ENCODE data around the gene FLNB. TPM values are rescaled to one million over a fixed set of nuclear protein-coding genes. Genes with fewer than 3 reads are reported as not detected.

FLNB gene
- polyA plus RNA-seq, 1 of the 3 experiments (the other 2 are of a cell fraction), result 127 TPM

DNA sequence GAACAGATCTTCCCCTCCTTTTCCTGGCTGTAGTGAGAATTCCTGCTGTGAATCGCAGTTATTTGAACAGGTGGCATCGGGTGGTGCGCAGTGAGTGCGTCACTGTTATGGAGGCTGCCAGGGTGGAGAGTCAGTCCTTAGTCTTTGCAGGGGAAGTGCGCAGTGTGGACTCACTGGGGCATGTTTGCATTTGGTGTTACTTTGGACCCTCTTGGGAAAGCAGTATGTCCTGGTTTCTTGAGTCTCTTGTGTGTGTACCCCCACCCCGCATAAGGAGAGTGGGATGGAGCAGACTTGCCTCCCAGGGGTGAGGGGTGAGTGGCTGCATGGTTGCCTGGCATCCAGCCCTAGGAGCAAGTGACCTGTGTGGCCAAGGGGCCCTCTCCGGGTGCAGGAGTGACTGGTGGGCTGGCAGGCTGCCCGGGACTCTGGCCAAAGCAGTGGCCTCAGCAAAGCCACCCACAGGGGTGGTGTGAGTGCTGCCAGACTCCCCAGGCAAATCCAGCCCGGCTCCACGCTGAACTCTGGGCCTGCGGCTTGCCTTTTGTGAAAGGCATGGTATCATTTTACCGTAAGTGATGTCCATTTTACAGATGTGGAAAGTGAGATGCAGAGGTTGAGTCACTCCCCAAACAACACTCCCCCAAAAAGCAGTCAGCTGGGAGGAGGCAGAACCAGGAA lies 156.1 kb downstream of the FLNB start (continued):
- TF ChIP-seq, protein P1, sequence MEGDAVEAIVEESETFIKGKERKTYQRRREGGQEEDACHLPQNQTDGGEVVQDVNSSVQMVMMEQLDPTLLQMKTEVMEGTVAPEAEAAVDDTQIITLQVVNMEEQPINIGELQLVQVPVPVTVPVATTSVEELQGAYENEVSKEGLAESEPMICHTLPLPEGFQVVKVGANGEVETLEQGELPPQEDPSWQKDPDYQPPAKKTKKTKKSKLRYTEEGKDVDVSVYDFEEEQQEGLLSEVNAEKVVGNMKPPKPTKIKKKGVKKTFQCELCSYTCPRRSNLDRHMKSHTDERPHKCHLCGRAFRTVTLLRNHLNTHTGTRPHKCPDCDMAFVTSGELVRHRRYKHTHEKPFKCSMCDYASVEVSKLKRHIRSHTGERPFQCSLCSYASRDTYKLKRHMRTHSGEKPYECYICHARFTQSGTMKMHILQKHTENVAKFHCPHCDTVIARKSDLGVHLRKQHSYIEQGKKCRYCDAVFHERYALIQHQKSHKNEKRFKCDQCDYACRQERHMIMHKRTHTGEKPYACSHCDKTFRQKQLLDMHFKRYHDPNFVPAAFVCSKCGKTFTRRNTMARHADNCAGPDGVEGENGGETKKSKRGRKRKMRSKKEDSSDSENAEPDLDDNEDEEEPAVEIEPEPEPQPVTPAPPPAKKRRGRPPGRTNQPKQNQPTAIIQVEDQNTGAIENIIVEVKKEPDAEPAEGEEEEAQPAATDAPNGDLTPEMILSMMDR (IDR thresholded peaks at IDR 0.05), result no peak
- TF ChIP-seq RFX5 (IDR thresholded peaks at IDR 0.05; ENCODE audit: low read length), result no peak
- no peak for TF ChIP-seq GATA2 (CRISPR knock-in tag; IDR thresholded peaks at IDR 0.05)
- TF ChIP-seq, protein P2, sequence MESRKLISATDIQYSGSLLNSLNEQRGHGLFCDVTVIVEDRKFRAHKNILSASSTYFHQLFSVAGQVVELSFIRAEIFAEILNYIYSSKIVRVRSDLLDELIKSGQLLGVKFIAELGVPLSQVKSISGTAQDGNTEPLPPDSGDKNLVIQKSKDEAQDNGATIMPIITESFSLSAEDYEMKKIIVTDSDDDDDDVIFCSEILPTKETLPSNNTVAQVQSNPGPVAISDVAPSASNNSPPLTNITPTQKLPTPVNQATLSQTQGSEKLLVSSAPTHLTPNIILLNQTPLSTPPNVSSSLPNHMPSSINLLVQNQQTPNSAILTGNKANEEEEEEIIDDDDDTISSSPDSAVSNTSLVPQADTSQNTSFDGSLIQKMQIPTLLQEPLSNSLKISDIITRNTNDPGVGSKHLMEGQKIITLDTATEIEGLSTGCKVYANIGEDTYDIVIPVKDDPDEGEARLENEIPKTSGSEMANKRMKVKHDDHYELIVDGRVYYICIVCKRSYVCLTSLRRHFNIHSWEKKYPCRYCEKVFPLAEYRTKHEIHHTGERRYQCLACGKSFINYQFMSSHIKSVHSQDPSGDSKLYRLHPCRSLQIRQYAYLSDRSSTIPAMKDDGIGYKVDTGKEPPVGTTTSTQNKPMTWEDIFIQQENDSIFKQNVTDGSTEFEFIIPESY (IDR thresholded peaks at IDR 0.05; ENCODE audit: borderline replicate concordance, low read depth), result no peak
- peak; percentile 64; the same call in 1 of the 2 replicates for TF ChIP-seq MXI1 (IDR thresholded peaks at IDR 0.05; ENCODE audit: low read depth, low read length)
- TF ChIP-seq GABPA (IDR thresholded peaks at IDR 0.05; ENCODE audit: low read depth), result no peak
- TF ChIP-seq NFIC (IDR thresholded peaks at IDR 0.05; ENCODE audit: borderline replicate concordance), result peak; percentile 93
- TF ChIP-seq JUND (IDR thresholded peaks at IDR 0.05), result no peak
- TF ChIP-seq PBX3 (IDR thresholded peaks at IDR 0.05), result no peak

DNA sequence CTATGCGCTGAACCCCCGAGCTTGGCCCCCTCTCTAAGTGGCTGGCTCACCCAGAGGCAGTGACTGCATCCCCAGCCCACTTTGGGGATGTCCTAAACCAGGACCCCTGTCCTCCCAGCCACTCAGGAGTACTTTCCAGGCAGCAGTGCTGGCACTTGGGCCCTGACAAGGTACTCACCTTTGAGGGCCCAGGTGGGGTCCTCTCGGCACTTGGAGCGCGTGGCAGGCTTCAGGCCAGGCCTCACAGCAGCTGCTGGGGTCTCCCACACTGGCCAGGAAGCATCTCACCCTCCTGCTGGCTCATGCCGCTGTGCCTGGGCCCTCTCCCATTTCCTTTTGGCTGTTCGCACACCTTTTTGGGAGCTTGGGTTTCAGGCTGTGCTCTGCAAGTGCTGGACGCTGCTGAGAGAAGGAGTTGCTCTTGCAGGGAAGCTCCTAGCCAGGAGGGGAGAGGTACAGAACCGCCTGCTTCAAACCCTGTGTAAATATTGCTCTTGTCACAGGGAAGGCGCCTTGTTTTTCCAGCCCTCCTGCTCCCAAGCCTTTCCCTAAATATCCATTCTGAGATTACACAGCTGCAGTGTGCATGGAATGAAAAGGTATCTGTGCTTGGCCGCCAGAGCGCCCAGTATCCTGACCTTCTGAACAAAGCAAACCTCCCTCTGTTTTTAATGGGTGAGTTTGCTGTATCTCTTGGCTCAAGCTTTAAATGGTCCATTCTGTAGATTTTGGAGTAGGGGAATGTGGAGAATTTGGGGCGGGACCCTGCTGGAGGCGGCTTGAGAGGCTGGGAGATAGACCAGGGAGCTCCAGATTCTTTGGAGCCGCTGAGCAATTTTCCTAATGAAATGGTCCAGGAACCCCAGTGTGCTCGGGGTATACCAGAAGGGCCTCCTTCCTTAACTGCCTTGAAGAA lies 156.9 kb downstream of the FLNB start:
- WGBS (ENCODE audit: low lambda C conversion rate), result 82% methylated on average over 9 of the region's 16 CpGs
- ChIA-PET CTCF (interaction anchor here (1.1 to 4.5 kb wide), 12 partner anchors 8 to 164 kb away, joined by 3 to 68 read pairs (median 4); partner anchors contain the start of genes FLNB, HTD2 and RPP14), POLR2A (interaction anchor here (1.4 kb wide), 1 partner anchor 141 kb away, joined by 3 read pairs; the partner anchor contains the start of genes HTD2 and RPP14)
- no peaks in the 10 kb centered on the region for H4K20me1 ChIP-seq (ENCODE audit: insufficient read depth)
- H3F3A ChIP-seq (replicated peaks; ENCODE audit: insufficient read depth), result peaks cover 11% of the 10 kb centered on the region
- H3K79me2 ChIP-seq (ENCODE audit: insufficient read depth), result peaks cover 5% of the 10 kb centered on the region; the same call in 1 of the 2 replicates
- no peak overlapping the region for H3K4me2 ChIP-seq
- H2AFZ ChIP-seq (ENCODE audit: low read depth), result no peak overlapping the region
- peak overlapping the region in 1 of 2 experiments; percentile 44; a peak in 1 of 4 replicates for H3K27ac ChIP-seq (ENCODE audit: low read depth in 2 of 2, low read length in 1 of 2)
- no peak overlapping the region for H3K9ac ChIP-seq
- H3K4me1 ChIP-seq (ENCODE audit: control insufficient read depth in 1 of 2, insufficient read depth in 2 of 2, low read depth in 1 of 2, low read length in 1 of 2), result peaks cover 13 to 27% of the 10 kb centered on the region in 2 experiments; a peak in 3 of 4 replicates
- TF ChIP-seq RXRA (IDR thresholded peaks at IDR 0.05; ENCODE audit: borderline replicate concordance, low read depth) (no peak), CHD2 (IDR thresholded peaks at IDR 0.05; ENCODE audit: low read length, partially characterized antibody) (no peak), EZH2phosphoT487 (IDR thresholded peaks at IDR 0.05; ENCODE audit: borderline replicate concordance, low read depth) (no peak), GABPA (IDR thresholded peaks at IDR 0.05; ENCODE audit: low read depth) (no peak), MAX (IDR thresholded peaks at IDR 0.05; ENCODE audit: low read depth) (no peak), RAD21 (IDR thresholded peaks at IDR 0.05; ENCODE audit: low read length) (no peak), RCOR1 (IDR thresholded peaks at IDR 0.05; ENCODE audit: low read length) (no peak), FOSL2 (IDR thresholded peaks at IDR 0.05; ENCODE audit: borderline replicate concordance, low read depth) (no peak)
- TF ChIP-seq, protein P3, sequence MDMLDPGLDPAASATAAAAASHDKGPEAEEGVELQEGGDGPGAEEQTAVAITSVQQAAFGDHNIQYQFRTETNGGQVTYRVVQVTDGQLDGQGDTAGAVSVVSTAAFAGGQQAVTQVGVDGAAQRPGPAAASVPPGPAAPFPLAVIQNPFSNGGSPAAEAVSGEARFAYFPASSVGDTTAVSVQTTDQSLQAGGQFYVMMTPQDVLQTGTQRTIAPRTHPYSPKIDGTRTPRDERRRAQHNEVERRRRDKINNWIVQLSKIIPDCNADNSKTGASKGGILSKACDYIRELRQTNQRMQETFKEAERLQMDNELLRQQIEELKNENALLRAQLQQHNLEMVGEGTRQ (IDR thresholded peaks at IDR 0.05; ENCODE audit: borderline replicate concordance, low read depth, low read length), result no peak
- TF ChIP-seq, protein P4, sequence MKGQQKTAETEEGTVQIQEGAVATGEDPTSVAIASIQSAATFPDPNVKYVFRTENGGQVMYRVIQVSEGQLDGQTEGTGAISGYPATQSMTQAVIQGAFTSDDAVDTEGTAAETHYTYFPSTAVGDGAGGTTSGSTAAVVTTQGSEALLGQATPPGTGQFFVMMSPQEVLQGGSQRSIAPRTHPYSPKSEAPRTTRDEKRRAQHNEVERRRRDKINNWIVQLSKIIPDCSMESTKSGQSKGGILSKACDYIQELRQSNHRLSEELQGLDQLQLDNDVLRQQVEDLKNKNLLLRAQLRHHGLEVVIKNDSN (IDR thresholded peaks at IDR 0.05; ENCODE audit: borderline replicate concordance, low read depth), result no peak
- H3K9me3 ChIP-seq, result no peaks in the 10 kb centered on the region
- DNase-seq, result no peak
- no peak overlapping the region for H3K4me3 ChIP-seq (ENCODE audit: low read depth in 2 of 2, low read length in 1 of 2)
- H3K36me3 ChIP-seq (replicated peaks in 1 of 2; ENCODE audit: control insufficient read depth in 1 of 2, insufficient read depth in 2 of 2, low read length in 1 of 2), result peaks cover 42 to 51% of the 10 kb centered on the region in 2 experiments
- no peaks in the 10 kb centered on the region for H3K27me3 ChIP-seq (ENCODE audit: insufficient read depth)
- H3K9me2 ChIP-seq, result no peaks in the 10 kb centered on the region

All from SK-N-SH (cell line).